Right lobe of liver (tissue), 6 donors: ENCODE measurements around the gene TGFBR3L. TPM values are rescaled to one million over a fixed set of nuclear protein-coding genes. Genes with fewer than 3 reads are reported as not detected.

Source experiments
- ATAC-seq, 4 donors: fragments of 200-7000 bp; cut with Tn5 transposase; one replicate each; pipeline ENCODE4 v1.9.1; 2020; ENCODE audit warnings: mild to moderate bottlenecking in 4 of 4, moderate library complexity in 4 of 4
- DNase-seq, 3 donors: peaks; one replicate each; pipeline ENCODE4 v3.0.0-alpha.2; 2020
- H3K27ac ChIP-seq, 3 donors: fragments of 200-600 bp; one replicate each; pipeline ENCODE4 v1.8.0; 2022
- H3K27me3 ChIP-seq, 2 donors: fragments of 200-600 bp; one replicate each; pipeline ENCODE4 v1.8.0; 2022
- H3K36me3 ChIP-seq, 4 donors: fragments of 200-600 bp; sonication (generic) in 1 of 4; one replicate each; pipeline versions ENCODE4 v1.5.1 to v1.8.0; 2017 to 2022; ENCODE audit warnings: control low read depth in 1 of 4
- H3K4me1 ChIP-seq, 4 donors: fragments of 200-600 bp; sonication (generic) in 1 of 4; one replicate each; pipeline versions ENCODE4 v1.5.1 to v1.8.0; 2017 to 2022; ENCODE audit warnings: control low read depth in 1 of 4
- H3K4me3 ChIP-seq, 3 donors: fragments of 200-600 bp; one replicate each; pipeline ENCODE4 v1.8.0; 2022
- H3K9me3 ChIP-seq, 4 donors: fragments of 200-600 bp; sonication (generic) in 1 of 4; one replicate each; pipeline versions ENCODE4 v1.5.1 to v1.8.0; 2017 to 2022; ENCODE audit warnings: control low read depth in 1 of 4
- CTCF ChIP-seq, 4 donors: fragments of 200-600 bp in 3 of 4; fragments of 450-650 bp in 1 of 4; IDR thresholded peaks; one replicate each; pipeline versions ENCODE4 v1.5.1 to v1.8.0; 2016 to 2022; ENCODE audit warnings: antibody characterized with exemption in 4 of 4, mild to moderate bottlenecking in 2 of 4
- POLR2A ChIP-seq: fragments of 450-650 bp; IDR thresholded peaks from one replicate; pipeline ENCODE4 v1.6.1; 2017; ENCODE audit warnings: antibody characterized with exemption, mild to moderate bottlenecking
- WGBS: methylation state at CpG from one replicate; pipeline ENCODE4 v1.1.6; 2018; ENCODE audit warnings: low coverage, low lambda C conversion rate; ENCODE audit not compliant: insufficient coverage; ENCODE audit errors: missing lambda C conversion rate; 5-methylcytosine and 5-hydroxymethylcytosine counted together
- intact Hi-C, 2 donors: fragments of 100-400 bp; cut with DNase I; formaldehyde crosslinking; loops; one replicate each; pipeline versions ENCODE4 v1.11.2 to v1.14.1; 2022
- total RNA-seq, 6 experiments: library from RNA; depleted of rRNA in 2 of 6; stranded (reverse); fragments of >200 nt in 2 of 6; fragmentation: NEBNext Ultra II Directional in 3 of 6; extraction: Animal tissue kit (Norgen Biotek cat#: 25700) in 3 of 6; gene quantifications; one replicate each; pipeline versions ENCODE4 v1.1.0 to v1.2.4, GENCODE V29; 2016 to 2023
- donor health status: DM: no; HTN: yes; CAD: no.
- donor health status: DM: no; HTN: no; CAD: no.
- donor health status: DM: no; HTN: no; CAD: no.
- donor health status: DM: no; HTN: yes; CAD: no.
- donor health status: DM: no; HTN: yes; CAD: no.

Gene TGFBR3L
- total RNA-seq, 6 experiments from 2014 or later = 0.42 to 2.9 (median 1.3) TPM

- intact Hi-C loops = no loop called here
- Histone ChIP-seq H3K36me3 (peaks cover 0 to 79% (median 47%) of the 10 kb centered on the region in 4 donors), H3K4me3 (no peak overlapping the region), H3K27ac (no peak overlapping the region), H3K9me3 (no peaks in the 10 kb centered on the region), H3K27me3 (no peaks in the 10 kb centered on the region), H3K4me1 (peaks cover 0 to 9% (median 0%) of the 10 kb centered on the region in 4 donors)
- DNase-seq (peak; percentile 59 to 79 (median 64)), ATAC-seq (peak; percentile 8 to 79 (median 67))
- no peak for TF ChIP-seq POLR2A
- TF ChIP-seq CTCF (IDR thresholded peaks at IDR 0.05) = no peak
- 69% methylated on average over 13 of the region's 21 CpGs for WGBS
Observed at GRCh38 chr19:7934766-7935165, 20.1 kb downstream of the TGFBR3L start.

- no peak overlapping the region for H3K27ac ChIP-seq
- H3K4me3 ChIP-seq = no peak overlapping the region
- no peaks in the 10 kb centered on the region for H3K9me3 ChIP-seq
- H3K27me3 ChIP-seq = no peaks in the 10 kb centered on the region
- intact Hi-C loops = loop anchor here in 1 of 2 donors (10.0 kb wide), 1 partner anchor 314 kb away; no protein-coding TSS in a partner anchor
- WGBS = 80% methylated on average over 2 of the region's 13 CpGs
- no peak for DNase-seq
- ATAC-seq = no peak
- TF ChIP-seq CTCF (IDR thresholded peaks at IDR 0.05) = no peak
- no peak for TF ChIP-seq POLR2A
- peaks cover 0 to 13% (median 0%) of the 10 kb centered on the region in 4 donors for H3K4me1 ChIP-seq
- peaks cover 0 to 38% (median 16%) of the 10 kb centered on the region in 4 donors for H3K36me3 ChIP-seq
Observed at GRCh38 chr19:7940841-7941240, 26.2 kb downstream of the TGFBR3L start.

GRCh38 chr19:7941895-7942596 is 27.4 kb downstream of the TGFBR3L start:
- no peak overlapping the region for H3K4me3 ChIP-seq
- no peak for DNase-seq

DNA sequence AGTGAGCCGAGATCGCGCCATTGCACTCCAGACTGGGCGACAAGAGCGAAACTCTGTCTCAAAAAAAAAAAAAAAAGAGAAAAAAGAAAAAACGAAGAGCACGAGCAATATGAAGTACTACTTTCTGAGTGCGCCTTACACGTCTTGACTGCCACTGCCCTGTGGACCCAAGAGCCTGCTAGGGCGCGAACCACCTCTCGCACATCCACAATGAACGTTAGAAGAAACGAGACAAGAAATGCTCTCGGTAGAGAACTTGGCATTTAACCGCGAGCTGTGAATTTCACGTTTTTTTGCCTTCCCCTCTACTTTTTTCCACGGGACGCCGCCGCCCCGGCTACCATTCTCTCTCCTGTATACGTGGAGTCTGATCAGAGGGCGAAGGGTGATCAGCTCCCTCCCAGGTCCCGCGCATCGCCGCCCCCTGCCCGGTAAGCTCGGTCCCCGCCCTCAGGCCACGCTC is 28.4 kb downstream of the TGFBR3L start:
- ATAC-seq (peak in 3 of 4 donors; percentile 31 to 56 (median 56)), DNase-seq (peak in 1 of 3 donors; percentile 66)
- Histone ChIP-seq H3K36me3 (peaks cover 0 to 16% (median 6%) of the 10 kb centered on the region in 4 donors), H3K9me3 (no peaks in the 10 kb centered on the region), H3K27me3 (no peaks in the 10 kb centered on the region), H3K27ac (peak overlapping the region; percentile 89 to 97 (median 93)), H3K4me1 (peaks cover 0 to 13% (median 0%) of the 10 kb centered on the region in 4 donors), H3K4me3 (peak overlapping the region; percentile 74 to 94 (median 94))
- TF ChIP-seq POLR2A (no peak), CTCF (IDR thresholded peaks at IDR 0.05) (no peak)
- intact Hi-C loops = loop anchor here in 1 of 2 donors (10.0 kb wide), 1 partner anchor 312 kb away; no protein-coding TSS in a partner anchor
- 3% methylated on average over 26 of the region's 33 CpGs for WGBS

More at GRCh38 chr19:7941895-7942596, 27.4 kb downstream of the TGFBR3L start:
- Histone ChIP-seq H3K36me3 (peaks cover 0 to 26% (median 11%) of the 10 kb centered on the region in 4 donors), H3K9me3 (no peaks in the 10 kb centered on the region), H3K27me3 (no peaks in the 10 kb centered on the region), H3K27ac (no peak overlapping the region), H3K4me1 (peaks cover 0 to 13% (median 0%) of the 10 kb centered on the region in 4 donors)
- 84% methylated on average over 7 of the region's 19 CpGs for WGBS
- intact Hi-C loops = loop anchor here in 1 of 2 donors (10.0 kb wide), 1 partner anchor 313 kb away; no protein-coding TSS in a partner anchor
- ATAC-seq = no peak
- TF ChIP-seq CTCF (IDR thresholded peaks at IDR 0.05) = no peak
